HK-2 (cell line): ENCODE data around the gene PTGIR.

Source experiments
- DNase-seq: peaks from one replicate; pipeline ENCODE4 v3.0.0-alpha.2; 2018; ENCODE audit not compliant: unreplicated experiment

The PTGIR gene

GRCh38 chr19:46616631-46617322 lies 8.1 kb downstream of the PTGIR start:
- DNase-seq, result peak; percentile 64

GRCh38 chr19:46615966-46616365 lies 8.9 kb downstream of the PTGIR start:
- DNase-seq, result no peak

- DNase-seq, result peak; percentile 78
These were observed 10.7 kb downstream of the PTGIR start for GRCh38 chr19:46614114-46614722.

GRCh38 chr19:46613525-46613924 lies 11.4 kb downstream of the PTGIR start:
- DNase-seq, result no peak

- DNase-seq, result no peak
These were observed 13.1 kb downstream of the PTGIR start for GRCh38 chr19:46611776-46612175.

- DNase-seq, result no peak
These were observed 13.8 kb downstream of the PTGIR start for GRCh38 chr19:46610851-46611770.

GRCh38 chr19:46610413-46610775 lies 14.5 kb downstream of the PTGIR start:
- DNase-seq, result no peak

GRCh38 chr19:46609511-46610412 lies 15.1 kb downstream of the PTGIR start:
- DNase-seq, result no peak

- DNase-seq, result no peak
These were observed 16.1 kb downstream of the PTGIR start for GRCh38 chr19:46608581-46609345.

- DNase-seq, result no peak
These were observed 16.7 kb downstream of the PTGIR start for GRCh38 chr19:46608178-46608577.

- no peak for DNase-seq
These were observed 17.4 kb downstream of the PTGIR start for GRCh38 chr19:46607448-46607841.

GRCh38 chr19:46606681-46607447 lies 18.0 kb downstream of the PTGIR start:
- no peak for DNase-seq

- no peak for DNase-seq
These were observed 18.9 kb downstream of the PTGIR start for GRCh38 chr19:46606019-46606418.

GRCh38 chr19:46605356-46605821 lies 19.5 kb downstream of the PTGIR start:
- no peak for DNase-seq

- DNase-seq, result no peak
These were observed 20.0 kb downstream of the PTGIR start for GRCh38 chr19:46604781-46605355.

- no peak for DNase-seq
These were observed 21.1 kb downstream of the PTGIR start for GRCh38 chr19:46603752-46604231.

- no peak for DNase-seq
These were observed 21.7 kb downstream of the PTGIR start for GRCh38 chr19:46603195-46603637.

- DNase-seq, result no peak
These were observed 22.3 kb downstream of the PTGIR start for GRCh38 chr19:46602392-46603194.
